ENCODE data around the gene COL18A1.
"Not testable (repeated sequence)": the region's sequence is repeated elsewhere in the genome, so short reads cannot be mapped to it uniquely, and the experiment has no call there.

COL18A1 gene

GRCh38 chr21:45522381-45522780, 117.4 kb downstream of the COL18A1 start:
- FAIRE-seq = no peak
- DNase-seq (ENCODE audit: extremely low spot score, insufficient read length, low read depth) = no peak

GRCh38 chr21:45522986-45523385, 118.0 kb downstream of the COL18A1 start:
- no peak for DNase-seq (ENCODE audit: extremely low spot score, insufficient read length, low read depth)
- FAIRE-seq = no peak

- DNase-seq (ENCODE audit: extremely low spot score, insufficient read length, low read depth) (no peak), FAIRE-seq (no peak)
Measured at GRCh38 chr21:45523411-45524101, 118.6 kb downstream of the COL18A1 start.

- DNase-seq (ENCODE audit: extremely low spot score, insufficient read length, low read depth) (no peak), FAIRE-seq (no peak)
Measured at GRCh38 chr21:45524756-45525152, 119.8 kb downstream of the COL18A1 start.

- DNase-seq (ENCODE audit: extremely low spot score, insufficient read length, low read depth) (no peak), FAIRE-seq (no peak)
Measured at GRCh38 chr21:45525153-45525909, 120.4 kb downstream of the COL18A1 start.

- no peak for DNase-seq (ENCODE audit: extremely low spot score, insufficient read length, low read depth)
- FAIRE-seq = no peak
Measured at GRCh38 chr21:45525910-45526306, 120.9 kb downstream of the COL18A1 start.

- not testable (repeated sequence) for DNase-seq (ENCODE audit: extremely low spot score, insufficient read length, low read depth)
Measured at GRCh38 chr21:45527151-45527999, 122.4 kb downstream of the COL18A1 start.

GRCh38 chr21:45528028-45528705, 123.2 kb downstream of the COL18A1 start:
- no peak for FAIRE-seq
- DNase-seq (ENCODE audit: extremely low spot score, insufficient read length, low read depth) = no peak

More at GRCh38 chr21:45527151-45527999, 122.4 kb downstream of the COL18A1 start:
- FAIRE-seq = not testable (repeated sequence)

GRCh38 chr21:45528981-45529784, 124.2 kb downstream of the COL18A1 start:
- no peak for DNase-seq (ENCODE audit: extremely low spot score, insufficient read length, low read depth)
- FAIRE-seq = no peak

- DNase-seq (ENCODE audit: extremely low spot score, insufficient read length, low read depth) = no peak
- peak; percentile 5 for FAIRE-seq
Measured at GRCh38 chr21:45529785-45530422, 124.9 kb downstream of the COL18A1 start.

- FAIRE-seq (no peak), DNase-seq (ENCODE audit: extremely low spot score, insufficient read length, low read depth) (no peak)
Measured at GRCh38 chr21:45530423-45531113, 125.6 kb downstream of the COL18A1 start.

- FAIRE-seq; DNase-seq (ENCODE audit: extremely low spot score, insufficient read length, low read depth): not testable (repeated sequence)
Measured at GRCh38 chr21:45531114-45531392, 126.1 kb downstream of the COL18A1 start.

- DNase-seq (ENCODE audit: extremely low spot score, insufficient read length, low read depth) = no peak
- no peak for FAIRE-seq
Measured at GRCh38 chr21:45531393-45532215, 126.6 kb downstream of the COL18A1 start.

- no peak for DNase-seq (ENCODE audit: extremely low spot score, insufficient read length, low read depth)
- no peak for FAIRE-seq
Measured at GRCh38 chr21:45532826-45533360, 127.9 kb downstream of the COL18A1 start.

GRCh38 chr21:45533361-45533845, 128.4 kb downstream of the COL18A1 start:
- no peak for FAIRE-seq

GRCh38 chr21:45533846-45534635, 129.1 kb downstream of the COL18A1 start:
- no peak for FAIRE-seq

More at GRCh38 chr21:45533361-45533845, 128.4 kb downstream of the COL18A1 start:
- DNase-seq (ENCODE audit: extremely low spot score, insufficient read length, low read depth) = no peak

More at GRCh38 chr21:45533846-45534635, 129.1 kb downstream of the COL18A1 start:
- DNase-seq (ENCODE audit: extremely low spot score, insufficient read length, low read depth) = no peak

Data from GM18507 (cell line).